Activated CD4-positive, alpha-beta T cell treated with anti-CD3 and anti-CD28 coated beads, Interleukin-10, Interleukin-2, amounts not matched to agents 100 ng/mL and 50 ng/mL, durations not matched to agents 16 hours and 8 hours (primary cell): ENCODE measurements around the gene PNKD.
"Not testable (repeated sequence)": the region's sequence is repeated elsewhere in the genome, so short reads cannot be mapped to it uniquely, and the experiment has no call there.

ENCODE experiments used
- DNase-seq: peaks from one replicate; pipeline ENCODE4 v3.0.0-alpha.2; 2020

The PNKD gene

DNA sequence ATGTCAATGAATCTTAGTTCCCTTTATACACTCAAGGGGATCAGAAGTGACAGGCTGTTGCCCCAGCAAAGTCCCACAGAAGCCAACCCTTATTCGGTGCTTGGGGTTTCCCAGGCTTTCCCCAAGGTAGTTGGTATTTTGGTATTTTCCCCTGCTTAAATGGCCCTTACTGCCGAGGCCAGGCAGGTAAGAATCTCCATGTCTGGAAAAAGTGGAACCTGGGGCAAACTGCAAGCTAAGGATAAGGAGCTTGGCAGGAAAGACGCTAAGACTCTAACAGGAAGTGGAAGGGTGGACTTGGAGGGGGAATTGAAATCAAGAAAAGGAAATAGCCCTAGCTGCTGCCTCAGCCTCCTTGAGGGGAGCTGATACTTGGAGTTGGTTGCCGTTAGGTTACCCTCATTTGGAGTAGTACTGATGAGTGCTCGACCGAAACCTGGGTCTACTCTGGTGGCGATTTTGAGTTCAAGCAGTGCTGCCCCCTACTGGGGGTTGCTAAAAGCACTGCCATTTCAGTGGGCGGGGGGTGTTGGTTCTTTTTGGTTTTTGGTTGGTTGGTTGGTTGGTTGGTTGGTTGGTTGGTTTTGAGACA, 12.8 kb upstream of the PNKD start:
- peak; percentile 77 for DNase-seq

DNA sequence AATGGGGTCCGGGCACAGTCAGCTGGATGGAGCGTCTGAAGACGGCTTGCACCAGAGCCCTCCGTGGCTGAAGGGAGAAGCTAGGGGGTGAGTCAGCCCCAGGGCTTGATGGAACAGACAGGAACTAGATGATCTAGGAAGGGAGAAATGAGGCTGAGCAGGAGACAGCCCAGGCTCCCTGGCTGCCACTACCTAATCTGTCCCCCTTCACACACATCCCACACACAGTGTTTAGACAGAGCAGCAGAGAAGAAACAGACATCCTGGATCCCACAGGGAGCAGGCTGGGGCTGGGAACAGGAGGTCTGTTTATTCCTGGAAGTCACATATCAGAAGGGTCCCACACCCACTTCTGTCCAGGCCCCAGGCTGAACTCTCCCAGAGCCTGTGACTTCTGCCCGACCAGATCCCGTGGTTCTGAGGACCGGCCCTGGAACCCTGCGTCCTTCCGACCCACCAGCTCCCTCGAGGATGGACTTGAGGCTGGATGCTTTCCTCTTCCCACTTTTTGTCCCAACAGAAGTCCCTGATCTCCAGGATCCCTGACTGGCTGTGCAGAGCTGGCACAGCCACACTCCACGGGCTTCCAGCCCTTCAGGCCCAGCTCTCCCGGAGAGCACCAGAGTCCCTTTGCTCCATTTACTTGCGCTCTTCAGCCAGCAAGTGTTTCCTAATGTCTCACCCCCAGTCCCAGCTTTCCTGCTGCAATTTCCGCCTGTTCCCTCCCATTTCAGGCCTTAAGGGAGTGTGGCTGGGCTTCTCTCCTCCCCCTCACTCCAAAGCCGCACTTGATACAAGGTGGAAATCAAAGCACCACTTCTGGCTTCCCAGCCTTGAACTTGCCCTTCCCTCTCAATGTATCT, 11.0 kb upstream of the PNKD start:
- no peak for DNase-seq

DNA sequence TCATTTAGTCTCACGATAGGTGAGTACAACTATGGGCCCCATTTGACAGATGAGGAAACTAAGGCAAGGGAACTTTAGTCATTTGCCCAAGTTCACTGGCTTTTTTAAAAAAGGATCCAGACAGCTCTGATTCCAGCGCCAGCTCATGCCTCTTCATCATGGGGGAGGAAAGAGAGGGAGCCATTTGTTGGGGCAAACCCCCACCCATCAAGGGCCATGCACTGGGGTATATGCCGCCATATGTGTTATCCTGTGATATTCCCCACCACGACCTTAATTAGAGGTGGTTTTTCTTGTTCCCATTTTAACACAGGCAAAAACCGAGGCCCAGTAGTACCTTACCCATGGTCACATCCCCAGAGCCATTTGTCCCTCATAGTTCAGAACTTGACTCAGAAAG, 10.2 kb upstream of the PNKD start:
- DNase-seq = no peak

DNA sequence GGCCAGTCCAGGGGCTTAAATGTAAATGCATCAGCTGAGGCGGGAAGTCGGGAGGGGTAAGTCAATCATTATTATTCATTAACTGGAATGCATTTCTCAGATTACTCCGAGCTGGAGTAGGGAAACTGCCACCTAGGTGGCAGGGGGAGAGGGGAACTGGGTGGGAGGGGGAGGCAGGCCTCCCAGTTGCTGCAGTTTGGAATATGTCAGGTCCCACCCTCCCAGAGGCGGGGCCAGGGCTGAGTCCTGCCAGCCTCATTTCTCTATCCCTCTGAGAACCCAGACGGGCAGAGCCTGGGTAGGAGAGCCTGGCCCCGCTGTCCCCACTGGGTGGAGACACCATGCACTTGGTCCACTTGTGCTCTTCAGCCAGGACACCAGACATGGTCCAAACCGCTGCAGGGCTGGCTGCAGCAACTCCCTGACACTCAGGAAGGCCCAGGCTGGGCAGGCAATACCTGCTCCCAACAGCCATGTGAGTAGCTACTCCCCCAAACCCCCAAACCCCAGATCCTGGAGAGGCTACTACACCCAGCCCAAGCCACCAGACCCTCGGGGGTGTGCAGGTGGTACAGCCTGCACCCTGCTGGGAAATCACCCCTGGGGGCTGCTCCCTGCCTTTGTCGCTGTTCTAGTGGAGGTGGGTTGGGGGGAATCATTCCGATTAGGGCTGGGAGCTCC, 9.4 kb upstream of the PNKD start, which contains the start of gene GPBAR1:
TSS of gene GPBAR1 (plus strand) at position 274 of the 681 bp plus-strand sequence. CDS start 1,710 bp downstream, outside the sequence.
- DNase-seq = no peak

DNA sequence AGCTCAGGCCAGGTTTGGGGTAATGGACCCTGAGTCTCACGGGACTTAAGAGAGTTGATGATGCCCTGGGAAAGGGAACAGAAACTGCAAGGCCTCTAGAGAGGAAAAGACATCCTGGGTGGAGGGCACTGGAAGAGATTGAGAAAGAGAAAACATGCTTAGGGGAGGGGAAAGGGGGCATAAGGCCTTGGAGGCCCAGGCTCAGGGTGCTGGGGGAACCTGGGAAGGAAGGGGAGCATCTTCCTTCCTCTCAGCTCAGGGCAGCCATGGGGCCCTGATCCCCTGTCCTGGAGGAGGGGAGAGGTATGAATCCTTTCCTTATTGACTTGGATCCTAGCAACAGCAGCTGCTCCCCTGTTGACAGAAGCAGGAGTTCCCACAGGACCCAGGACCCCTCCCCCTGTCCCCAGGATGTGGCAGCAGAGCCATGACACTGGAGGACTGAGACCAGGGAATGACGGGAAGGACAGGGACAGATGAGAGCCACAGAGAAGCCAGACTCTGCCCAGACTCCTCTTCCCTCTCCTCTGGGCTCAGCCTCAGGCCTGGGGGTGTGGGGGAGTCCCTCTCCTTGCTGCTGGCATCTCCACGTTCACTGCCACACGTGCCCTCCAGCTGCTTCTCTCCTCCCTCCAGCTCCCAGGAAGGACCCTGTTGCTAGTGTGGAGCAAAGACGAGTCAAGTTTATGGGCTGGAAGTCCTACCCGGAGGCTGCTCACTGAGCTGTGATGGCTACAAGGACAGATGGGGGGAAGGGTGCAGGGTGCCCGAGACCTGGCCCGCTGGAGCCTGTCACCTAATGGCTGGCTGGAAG, 8.7 kb upstream of the PNKD start:
- DNase-seq = no peak

DNA sequence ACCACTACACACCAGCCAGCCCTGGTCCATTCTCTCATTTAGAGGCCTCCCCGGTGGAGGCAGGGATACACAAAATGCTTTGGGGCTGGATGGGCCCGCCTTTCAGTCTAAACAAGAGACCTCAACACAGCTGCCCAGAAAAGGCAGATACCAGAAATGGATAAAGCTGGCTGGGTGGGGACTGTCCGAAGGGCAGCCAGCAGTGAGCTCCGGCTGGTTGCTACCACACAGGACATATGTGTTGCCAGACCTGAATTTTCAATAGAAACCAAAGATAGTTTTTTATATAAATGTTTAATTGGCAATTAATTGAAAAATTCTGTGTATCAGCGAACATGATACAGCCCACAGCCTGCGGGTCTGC, 8.1 kb upstream of the PNKD start:
- no peak for DNase-seq

DNA sequence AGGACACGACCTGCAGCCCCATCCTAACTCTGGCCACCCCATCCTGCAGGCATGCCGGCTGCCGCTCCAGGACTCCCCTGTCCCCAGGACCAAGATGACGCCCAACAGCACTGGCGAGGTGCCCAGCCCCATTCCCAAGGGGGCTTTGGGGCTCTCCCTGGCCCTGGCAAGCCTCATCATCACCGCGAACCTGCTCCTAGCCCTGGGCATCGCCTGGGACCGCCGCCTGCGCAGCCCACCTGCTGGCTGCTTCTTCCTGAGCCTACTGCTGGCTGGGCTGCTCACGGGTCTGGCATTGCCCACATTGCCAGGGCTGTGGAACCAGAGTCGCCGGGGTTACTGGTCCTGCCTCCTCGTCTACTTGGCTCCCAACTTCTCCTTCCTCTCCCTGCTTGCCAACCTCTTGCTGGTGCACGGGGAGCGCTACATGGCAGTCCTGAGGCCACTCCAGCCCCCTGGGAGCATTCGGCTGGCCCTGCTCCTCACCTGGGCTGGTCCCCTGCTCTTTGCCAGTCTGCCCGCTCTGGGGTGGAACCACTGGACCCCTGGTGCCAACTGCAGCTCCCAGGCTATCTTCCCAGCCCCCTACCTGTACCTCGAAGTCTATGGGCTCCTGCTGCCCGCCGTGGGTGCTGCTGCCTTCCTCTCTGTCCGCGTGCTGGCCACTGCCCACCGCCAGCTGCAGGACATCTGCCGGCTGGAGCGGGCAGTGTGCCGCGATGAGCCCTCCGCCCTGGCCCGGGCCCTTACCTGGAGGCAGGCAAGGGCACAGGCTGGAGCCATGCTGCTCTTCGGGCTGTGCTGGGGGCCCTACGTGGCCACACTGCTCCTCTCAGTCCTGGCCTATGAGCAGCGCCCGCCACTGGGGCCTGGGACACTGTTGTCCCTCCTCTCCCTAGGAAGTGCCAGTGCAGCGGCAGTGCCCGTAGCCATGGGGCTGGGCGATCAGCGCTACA, 7.4 kb upstream of the PNKD start:
- DNase-seq = no peak

DNA sequence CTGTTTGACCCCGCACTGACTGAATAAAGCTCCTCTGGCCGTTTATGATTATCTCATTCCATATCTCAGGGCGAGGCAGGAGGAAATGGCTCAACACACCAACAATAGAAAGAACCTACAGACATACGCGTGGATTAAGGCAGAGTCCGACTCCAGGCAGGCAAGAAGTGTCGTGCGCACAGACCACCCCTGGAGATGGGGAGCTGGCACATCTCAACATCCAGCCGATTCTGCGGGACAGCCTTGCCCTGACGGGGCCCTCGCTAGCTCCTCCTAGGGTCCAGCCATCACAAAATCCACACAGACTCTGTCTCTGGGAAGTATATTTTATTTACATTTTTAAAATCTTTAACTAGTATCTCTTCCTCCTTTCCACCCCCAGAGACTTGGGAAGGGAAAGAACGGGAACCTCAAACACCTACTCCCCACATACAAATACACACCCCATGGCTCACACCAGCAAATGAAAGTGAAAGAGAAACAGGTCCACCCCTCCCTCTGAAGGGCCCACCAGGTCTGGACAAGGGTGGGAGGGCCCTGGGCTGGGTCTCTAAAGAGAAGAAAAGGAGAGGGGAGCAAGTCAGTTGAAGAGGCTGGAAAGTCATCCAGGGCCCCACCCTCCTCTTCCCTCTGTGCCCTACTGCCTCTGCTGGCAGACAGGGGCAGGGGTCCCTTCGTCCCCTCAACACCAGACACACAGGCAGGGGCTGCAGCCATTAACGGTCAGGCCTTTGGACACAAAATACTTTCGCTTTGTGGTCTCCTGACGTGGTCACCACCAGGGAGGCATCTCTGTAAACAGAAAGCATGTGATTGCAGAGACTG, 6.3 kb upstream of the PNKD start:
- no peak for DNase-seq

DNA sequence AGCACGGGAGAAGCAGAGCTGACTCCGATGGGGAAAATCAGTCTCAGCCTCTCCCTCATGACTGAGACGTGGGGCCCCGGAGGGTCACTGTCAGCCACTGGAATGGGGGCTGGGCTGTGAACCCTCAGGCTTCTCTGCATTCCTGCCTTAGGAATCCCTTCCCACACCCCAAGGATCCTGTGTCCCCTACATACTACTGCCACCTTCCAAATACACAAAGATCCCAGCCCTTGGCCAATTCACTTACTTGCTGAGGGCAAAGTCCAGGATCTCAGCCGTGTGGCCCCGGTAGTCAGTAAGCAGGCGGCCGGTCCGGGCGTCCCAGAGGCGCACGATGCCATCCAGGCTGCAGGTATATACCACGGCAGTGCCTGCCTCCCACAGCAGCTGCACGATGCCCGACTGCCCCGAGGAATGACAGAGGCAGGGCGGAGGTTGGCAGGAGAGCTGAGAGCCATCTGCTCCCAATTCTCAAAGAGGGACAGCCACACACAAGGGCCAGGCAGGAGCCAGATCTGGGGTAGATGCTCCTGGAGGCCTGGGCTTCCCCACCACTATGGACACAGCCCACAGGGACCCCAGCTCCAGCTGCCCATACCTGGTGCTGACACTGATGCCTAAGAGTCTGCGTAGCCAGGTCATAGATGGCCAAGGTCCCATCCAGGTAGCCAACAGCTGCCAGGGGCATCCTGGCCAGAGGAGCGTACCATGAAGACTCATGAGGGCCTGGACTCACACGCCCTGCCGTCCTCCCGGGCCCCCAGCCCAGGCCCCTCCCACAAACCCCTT, 5.4 kb upstream of the PNKD start:
- no peak for DNase-seq

DNA sequence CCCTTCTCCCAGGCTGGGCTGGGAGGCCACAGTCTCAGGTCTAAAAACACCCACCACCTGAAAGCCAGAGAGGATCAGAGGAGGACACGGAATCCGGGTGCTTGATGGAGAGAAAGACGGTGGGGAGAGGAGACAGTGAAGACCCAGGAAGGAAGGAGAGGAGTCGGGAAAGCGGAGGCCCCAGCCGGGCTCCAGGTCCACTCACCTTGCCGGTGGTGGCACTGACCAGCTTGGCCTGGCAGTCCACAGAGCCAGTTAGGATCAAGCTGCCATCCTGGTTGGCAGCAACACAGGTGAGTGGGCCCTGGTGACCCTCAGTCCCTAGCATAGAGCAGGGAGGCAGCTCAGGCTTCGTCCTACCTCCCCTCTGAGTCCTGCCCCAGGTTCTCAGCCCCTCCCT, 4.7 kb upstream of the PNKD start:
- no peak for DNase-seq

DNA sequence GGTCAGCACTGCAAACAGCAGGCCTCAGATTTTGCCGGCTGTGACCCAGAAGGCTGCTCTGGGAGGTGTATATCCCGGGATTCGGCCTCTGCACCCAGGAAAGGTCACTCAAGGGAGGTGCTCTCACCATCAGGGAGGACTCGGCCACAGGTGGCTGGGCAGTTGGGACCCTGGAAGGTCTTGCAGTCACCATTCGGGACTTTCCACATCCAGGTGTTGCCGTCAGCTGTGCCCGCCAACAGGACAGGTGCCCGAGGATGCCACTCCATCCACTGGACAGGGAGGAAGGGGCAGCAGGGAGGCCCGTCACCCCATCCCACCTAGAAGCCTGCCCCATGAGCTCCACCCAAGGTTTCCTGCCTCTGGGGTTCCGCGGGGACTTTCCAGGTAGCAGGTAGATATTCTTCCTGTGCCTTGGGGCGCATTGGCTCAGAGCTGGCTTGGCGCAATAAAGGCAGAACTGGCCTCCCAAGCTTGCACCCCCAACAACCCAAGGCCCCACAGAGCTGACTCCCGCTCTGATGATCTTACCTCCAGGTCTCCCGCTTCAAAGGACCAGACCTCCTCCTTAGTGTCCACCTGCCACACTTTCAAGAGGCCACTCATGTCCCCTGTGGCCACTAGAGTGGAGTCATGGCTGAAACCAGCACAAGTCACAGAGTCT, 3.9 kb upstream of the PNKD start:
- no peak for DNase-seq

DNA sequence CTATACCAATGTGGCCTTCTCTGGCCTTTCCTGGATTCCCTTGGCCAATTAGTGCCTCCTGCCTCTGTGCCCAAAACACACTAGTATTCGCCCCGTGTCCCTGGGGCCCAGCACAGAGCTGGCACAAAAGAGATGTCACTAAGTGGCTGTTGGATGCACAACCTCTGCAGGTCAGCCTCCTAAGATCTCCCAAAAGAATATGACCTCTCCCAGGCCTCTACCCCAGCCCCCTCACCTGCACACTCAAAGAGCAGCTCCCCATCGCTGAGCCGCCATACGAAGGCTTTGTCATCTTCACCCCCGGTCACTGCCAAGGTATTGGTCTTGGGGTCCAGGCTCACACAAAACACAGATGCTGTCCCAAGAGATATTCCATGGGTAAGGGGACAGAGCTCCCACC, 3.1 kb upstream of the PNKD start:
- no peak for DNase-seq

DNA sequence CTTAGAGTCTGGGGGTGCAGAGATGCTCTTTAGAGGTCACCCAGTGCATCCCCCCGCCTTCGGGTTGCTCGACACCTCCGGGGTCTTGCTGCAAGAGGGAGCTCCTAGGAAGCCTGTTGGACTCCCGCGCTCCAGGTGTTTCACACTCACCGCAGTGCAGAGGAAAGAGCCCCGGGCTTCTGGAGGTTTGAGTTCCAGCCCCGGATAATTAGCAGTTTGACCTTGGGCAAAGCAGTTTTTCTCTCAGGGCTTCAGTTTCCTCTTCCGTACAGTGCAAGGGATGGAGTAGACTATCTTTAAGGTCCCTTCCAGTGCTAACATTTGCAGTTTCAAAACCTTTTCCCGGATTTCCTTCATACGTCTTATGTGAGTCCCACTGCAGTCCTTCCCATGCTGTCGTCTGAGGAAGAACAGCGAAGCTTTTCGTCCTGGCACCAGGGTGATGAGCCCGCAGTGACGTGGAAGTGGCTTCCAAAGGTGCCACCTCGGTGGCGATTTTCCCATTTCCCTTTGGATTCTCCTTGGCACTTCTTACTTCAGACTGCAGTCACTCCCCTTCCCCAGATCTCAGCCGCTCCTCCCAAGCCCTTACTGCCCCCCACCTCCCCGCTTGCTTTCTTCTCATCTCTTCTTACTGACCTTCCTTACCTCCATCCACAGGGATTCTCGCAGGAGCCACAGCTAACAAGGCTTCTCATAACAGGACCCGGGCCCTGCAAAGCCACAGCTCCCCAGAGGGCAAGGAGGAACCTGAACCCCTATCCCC, 585 bp downstream of the PNKD start:
- DNase-seq = no peak

DNA sequence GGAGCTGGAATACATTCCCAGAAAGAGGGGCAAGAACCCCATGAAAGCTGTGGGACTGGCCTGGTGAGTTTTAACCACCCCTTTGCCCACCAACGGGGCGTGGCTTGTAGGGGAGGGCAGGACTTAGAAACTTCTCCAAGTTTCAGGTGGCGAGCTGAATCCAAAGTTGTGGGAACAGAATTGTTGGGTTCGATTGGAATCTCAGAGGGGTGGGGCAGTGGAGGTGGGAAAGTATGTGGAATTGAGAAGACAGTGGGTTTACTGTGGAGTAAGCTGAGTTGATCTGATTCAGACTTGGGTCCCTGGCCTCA, 1.1 kb downstream of the PNKD start:
- no peak for DNase-seq

DNA sequence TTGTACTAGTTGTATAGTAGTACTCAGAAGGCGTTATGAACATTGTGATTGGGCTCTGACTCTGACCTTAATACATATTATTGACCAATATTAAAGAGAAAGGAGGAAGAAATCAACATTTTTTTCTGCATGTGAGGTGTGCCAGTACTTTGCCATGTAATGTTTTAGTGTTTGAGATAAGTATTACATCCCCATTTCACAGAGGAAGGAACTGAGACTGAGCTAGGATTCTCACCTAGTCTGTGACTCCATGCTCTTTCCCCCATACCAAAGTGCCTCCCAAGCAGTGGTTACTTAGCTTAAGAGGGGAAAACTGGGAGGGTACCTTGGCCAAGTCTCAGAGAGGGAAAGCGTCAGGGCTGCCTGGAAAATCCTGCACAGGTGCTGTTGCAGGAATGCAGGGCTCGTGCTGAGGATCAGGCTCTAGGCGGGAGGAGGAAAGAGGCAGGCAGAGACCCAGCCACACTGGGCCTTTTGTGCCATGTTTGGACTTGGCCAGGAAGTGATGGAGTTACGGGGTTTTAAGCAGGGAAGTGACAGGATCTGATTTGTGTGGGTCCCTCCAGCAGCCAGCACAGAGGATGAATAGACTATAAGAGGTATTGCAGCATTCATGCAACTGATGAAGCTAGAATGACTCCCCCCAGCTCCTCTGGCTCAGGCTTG, 1.7 kb downstream of the PNKD start:
- no peak for DNase-seq

DNA sequence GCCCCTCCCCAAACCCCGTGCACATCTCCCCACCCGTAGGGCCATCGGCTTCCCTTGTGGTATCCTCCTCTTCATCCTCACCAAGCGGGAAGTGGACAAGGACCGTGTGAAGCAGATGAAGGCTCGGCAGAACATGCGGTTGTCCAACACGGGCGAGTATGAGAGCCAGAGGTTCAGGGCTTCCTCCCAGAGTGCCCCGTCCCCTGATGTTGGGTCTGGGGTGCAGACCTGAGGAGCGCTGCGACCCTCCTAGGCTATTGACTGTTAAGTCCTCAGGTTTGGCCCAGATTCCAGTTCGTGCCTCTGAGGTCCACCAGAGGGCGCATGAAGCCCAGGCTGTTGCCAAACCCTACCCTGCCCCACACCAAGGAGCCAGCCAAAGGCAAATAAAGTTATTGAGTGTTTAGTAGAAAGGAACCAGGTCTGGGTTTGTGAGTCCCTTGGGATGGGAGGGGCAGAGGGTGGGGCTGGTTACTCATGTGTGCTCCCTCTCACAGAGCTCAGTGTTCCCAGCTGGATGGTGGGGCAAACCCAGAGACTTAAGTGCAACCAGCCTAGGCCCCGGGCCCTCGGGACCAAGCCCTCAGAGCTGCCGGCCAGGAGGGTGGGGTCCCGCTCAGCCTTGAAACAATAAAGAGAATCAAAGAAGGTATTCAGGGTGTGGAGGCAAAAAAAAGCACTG, 2.4 kb downstream of the PNKD start:
- peak; percentile 84 for DNase-seq

DNA sequence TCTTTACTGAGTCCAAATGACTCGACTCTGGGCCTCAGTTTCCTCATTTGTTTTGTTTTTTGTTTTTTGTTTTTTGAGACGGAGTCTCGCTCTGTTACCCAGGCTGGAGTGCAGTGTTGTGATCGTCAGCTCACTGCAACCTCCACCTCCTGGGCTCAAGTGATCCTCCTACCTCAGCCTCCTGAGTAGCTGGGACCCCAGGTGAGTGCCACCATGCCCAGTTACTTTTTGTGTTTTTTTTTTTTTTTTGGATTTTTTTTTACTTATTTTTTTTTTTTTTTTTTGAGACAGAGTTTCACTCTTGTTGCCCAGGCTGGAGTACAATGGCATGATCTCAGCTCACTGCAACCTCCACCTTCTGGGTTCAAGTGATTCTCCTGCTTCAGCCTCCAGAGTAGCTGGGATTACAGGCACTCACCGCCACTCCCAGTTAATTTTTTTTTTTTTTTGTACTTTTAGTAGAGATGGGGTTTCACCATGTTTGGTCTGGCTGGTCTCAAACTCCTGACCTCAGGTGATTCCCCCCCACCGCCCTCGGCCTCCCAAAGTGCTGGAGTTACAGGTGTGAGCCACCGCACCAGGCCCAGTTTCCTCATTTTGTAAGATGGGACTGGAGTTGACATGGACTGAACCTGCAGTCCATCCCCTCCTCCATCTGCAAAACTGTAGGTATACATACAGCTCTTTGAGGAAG, 3.0 kb downstream of the PNKD start:
- not testable (repeated sequence) for DNase-seq
